Measurements from ENCODE around the gene COMMD3.
A peak's percentile ranks its signal among the peaks of the same experiment; 100 is the strongest.

Gene COMMD3

GRCh38 chr10:22320591-22321155 lies 4.5 kb downstream of the COMMD3 start, which contains the start of gene BMI1:
BMI1 (plus strand) TSS chr10:22321099; CDS start chr10:22326450, 5,351 bp downstream.
- DNase-seq = peak; percentile 76

- DNase-seq = peak; percentile 71
Observed at GRCh38 chr10:22321156-22321923, 5.2 kb downstream of the COMMD3 start.

DNA sequence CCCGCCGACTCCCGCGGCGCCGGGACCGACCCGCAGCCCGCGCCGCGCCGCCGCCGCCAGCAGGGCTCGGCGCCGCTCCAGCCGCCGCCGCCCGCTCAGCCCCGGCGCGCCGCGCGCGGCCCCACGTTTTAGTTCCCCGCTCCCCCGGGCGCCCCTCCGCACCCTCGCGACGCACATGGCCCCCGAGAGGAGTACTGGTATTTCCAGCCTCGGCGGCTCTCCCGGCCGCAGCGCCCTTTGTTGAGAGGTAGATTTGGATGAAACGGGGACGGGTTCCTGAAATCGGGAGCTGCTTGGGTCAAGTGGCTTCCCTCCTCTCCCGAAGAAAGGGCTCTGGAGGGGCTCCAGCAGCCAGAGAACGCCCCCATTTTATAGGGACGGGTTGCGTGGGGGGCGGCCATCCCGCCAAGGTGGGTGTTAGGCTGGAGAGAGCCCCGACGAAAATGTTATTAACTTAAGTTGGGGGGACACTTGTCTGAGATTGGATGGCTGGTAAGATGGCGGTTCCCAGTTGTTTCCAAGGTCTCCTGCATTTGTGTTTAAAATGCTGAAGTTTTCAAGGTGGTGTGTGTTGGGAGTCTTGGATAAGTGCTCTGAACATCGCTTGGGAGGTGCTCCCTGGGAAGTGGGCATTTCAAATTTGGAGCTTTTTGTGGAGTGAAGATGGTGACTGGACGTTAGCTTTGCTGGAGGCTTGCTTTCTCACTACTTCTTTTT lies 5.9 kb downstream of the COMMD3 start:
- DNase-seq = peak; percentile 38

- DNase-seq = no peak
Observed at GRCh38 chr10:22322641-22323160, 6.5 kb downstream of the COMMD3 start.

GRCh38 chr10:22323538-22324305 lies 7.5 kb downstream of the COMMD3 start:
- DNase-seq = no peak

DNA sequence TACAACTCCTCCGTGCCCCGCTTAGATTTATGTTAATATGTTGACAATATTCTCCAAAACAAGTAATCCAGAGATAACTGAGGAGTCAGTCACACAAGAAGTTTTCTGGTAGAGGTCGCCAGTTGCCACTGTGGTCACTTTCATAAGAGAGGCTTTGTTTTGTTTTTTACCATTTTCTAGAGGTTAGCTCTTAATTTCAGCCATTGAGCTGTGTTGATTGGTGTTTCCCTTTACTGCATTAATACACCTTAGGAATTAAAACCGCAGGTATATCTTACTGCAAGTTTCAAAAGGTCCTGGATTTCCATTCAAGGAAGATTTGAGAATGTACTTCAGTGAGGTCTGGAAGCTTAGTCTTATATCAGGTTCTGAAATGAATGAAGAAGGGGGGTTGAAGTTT lies 8.2 kb downstream of the COMMD3 start:
- DNase-seq = no peak

DNA sequence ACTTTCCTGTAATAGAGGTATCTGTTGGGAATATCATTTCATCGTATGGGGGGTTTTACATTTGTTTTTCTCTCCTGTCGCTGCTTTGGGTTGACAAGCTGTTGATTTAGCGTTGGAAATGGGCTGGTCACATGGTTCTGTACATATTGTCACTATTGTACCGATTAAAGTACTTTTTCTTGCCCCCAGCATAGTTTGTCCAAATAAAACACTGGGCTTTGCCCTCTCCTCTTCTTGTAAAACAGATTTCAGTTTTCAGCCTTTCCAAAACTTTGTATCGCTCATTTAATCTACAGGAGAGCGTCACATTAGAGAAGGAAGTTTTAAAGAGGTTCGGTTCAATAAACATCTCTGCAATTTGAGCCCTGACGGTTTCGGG lies 8.7 kb downstream of the COMMD3 start:
- no peak for DNase-seq

DNA sequence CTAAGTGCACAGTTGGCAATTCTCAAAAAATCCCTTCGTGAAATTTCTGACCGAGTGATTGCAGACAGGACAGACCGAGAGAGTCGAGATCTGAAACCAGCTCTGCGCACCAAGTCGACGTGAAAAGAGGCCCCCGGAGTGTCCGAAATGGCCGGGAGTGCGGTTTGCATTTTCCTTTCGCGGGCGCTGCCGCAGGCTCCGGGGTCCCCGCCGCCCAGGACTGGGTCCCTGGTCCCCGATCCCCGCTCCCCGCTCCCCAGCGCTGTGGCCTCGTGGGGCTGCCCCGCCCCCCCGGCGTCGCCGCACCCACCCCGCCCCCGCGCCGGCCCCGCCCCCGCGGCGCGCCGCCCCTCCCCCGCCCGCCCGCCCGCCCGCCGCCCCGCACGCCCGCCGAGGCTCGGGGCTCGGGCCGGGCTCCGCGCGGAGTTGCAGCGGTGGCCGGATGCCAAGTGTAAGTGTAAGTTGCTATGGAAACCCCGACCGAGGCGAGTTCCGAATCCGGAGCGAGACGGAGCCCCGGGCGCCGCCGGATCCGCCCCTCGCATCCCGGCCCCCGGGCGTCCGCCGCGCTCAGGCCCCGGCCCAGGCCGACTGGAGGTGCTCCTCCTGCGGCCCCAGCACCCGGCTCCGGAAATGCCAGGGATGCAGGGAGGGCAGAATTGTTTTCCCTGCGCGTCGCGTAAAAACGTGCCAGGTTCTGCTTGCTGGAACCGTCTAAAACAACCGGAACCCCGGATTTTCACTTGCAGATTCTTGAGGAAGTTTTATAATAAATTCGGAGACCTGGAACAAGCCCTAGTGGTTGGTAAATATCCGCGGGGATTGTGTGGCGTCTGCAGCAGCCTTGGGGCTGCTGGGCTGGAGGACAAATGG lies 9.3 kb downstream of the COMMD3 start:
- DNase-seq = peak; percentile 76

DNA sequence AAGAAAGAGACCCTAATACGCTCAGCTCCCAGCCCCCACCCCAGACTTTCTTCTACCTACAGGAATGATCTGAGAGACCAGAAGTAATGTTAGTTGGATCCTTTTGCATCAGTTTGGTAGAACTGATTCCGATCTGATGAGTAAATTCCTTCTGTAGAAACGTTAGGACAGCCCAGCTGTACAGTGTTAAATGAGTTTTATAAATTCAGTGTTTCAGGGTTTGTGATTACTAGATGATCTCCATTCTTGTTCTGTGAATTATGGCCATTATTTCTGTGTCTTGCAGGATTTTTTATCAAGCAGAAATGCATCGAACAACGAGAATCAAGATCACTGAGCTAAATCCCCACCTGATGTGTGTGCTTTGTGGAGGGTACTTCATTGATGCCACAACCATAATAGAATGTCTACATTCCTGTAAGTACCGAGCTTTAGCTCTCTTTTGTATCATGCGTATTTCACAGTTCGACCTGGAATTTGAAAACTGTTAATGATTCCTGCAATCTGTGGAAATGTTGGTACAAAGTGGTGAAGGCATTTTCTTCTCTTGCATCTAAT lies 10.0 kb downstream of the COMMD3 start:
- DNase-seq = no peak

- no peak for DNase-seq
Observed at GRCh38 chr10:22329150-22329549, 13.0 kb downstream of the COMMD3 start.

- DNase-seq = no peak
Observed at GRCh38 chr10:22332116-22332692, 16.0 kb downstream of the COMMD3 start.

GRCh38 chr10:22333167-22333974 lies 17.2 kb downstream of the COMMD3 start:
- no peak for DNase-seq

DNA sequence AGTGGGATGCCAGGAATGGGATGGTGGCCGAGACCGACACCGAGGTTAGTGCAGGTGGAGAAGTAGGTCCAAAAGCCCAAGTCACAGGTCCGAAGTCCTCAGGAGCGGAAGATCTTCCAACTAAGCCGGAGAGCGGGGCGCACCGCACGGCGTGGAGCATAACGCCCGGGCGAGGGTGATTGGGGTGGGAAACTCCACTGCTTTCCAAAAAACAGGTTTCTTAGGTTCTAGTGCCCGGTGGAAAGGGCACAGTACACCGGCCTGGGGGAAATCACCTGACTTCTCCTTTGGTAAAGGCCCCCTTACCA lies 17.7 kb downstream of the COMMD3 start:
- DNase-seq = no peak

DNA sequence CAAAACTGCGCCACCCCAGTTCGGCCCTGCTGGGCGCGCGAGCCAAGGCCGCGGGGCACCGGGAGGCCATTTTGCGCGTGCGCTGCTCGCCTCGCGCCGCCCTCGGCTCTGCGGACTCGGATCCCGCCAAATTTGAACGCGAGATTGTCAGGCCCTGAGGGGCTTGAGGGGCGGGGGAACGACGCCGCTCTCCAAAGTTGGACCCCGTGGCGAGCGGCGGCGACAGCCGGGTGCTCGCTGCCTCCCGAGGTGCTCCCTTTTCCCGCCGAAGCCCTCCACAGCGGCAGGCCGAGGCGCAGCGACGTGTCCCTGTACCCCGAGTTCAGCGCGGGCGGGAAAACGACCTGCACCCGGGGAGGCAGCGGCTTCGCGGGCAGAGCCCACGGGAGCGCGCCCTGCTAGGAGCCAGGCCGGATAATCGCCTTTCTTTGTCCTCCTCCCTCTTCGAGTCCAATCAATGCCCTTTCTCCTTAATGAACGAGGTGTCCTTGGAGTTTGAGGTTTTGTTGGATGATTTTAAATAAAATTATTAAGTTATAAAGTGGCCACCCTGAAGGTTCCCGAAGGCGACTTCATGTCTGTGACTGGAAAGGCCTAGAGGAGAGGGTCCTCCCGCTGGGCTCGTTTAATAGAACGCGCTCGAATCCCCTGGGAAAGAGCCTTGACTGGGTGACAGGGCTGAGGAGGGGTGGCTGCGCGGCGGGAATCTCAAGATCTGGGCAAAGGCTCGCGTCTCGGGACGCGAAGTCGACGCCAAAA lies 18.4 kb downstream of the COMMD3 start:
- peak; percentile 12 for DNase-seq

- peak; percentile 72 for DNase-seq
Observed at GRCh38 chr10:22335173-22335933, 19.2 kb downstream of the COMMD3 start.

GRCh38 chr10:22338185-22338900 lies 22.2 kb downstream of the COMMD3 start:
- no peak for DNase-seq

DNA sequence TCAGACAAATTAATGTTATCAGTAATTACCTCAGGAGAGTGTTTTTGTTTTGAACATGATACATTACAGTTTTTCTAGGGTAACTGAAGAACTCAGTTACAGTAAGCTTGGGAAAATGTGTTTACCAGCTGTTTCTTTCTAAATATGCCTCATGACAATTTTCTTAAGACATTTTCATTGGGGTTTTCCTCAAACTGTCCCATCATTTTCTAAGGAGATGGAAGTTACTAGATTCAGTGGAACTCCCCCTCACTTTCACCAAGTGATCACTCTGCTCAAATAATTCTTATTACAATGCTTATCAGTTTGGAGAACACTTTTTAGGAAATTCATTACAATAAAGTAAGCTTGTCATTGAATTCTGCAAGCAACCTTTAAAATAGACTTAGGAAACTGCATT lies 22.7 kb downstream of the COMMD3 start:
- no peak for DNase-seq

DNA sequence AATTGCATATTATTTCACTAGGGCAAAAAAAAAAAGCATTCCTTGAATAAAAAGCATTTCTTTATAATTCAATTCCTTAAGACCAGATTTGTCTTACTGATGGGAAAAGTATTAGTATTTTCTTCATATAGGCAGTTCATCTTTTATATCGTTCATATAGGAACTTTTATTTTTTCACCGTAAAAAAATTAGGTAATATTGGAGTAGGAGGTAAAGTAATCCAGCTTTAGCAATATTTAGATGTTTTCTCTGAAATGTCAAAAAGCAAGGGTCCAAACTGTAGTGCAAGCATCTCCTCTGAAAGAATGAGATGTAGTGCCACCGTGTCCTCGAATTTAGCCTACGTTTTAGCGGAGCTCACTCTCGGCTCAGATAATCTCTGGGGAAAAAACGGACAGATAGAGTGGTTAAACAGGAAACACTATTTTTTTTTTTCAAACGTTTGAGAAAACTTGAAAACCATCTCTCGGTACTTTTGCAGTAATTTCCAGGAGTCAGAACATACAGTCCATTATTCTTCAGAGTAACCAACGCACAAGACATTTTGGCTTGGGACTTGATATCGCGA lies 23.7 kb downstream of the COMMD3 start:
- DNase-seq = no peak
